ENCODE measurements around the gene FIGN.

The FIGN gene

GRCh38 chr2:163715668-163716067 lies 20.1 kb downstream of the FIGN start:
- Histone ChIP-seq H3K9me3 (no peaks in the 10 kb centered on the region), H3K27ac (no peak overlapping the region), H3K4me3 (no peak overlapping the region), H3K36me3 (no peaks in the 10 kb centered on the region), H3K4me1 (peaks cover 0 to 32% (median 3%) of the 10 kb centered on the region in 4 donors), H3K27me3 (no peaks in the 10 kb centered on the region)
- TF ChIP-seq CTCF (IDR thresholded peaks at IDR 0.05), result no peak
- no peak for DNase-seq
- intact Hi-C loops (cut with DNase I; ENCODE audit: low total_unique reads), result no loop called here

GRCh38 chr2:163715199-163715598 lies 20.6 kb downstream of the FIGN start:
- H3K36me3 ChIP-seq, result no peaks in the 10 kb centered on the region
- no peak for TF ChIP-seq CTCF (IDR thresholded peaks at IDR 0.05)
- H3K4me3 ChIP-seq, result no peak overlapping the region
- intact Hi-C loops (cut with DNase I; ENCODE audit: low total_unique reads), result no loop called here
- H3K27ac ChIP-seq, result no peak overlapping the region
- no peak for DNase-seq
- H3K4me1 ChIP-seq, result peaks cover 0 to 37% (median 3%) of the 10 kb centered on the region in 4 donors
- no peaks in the 10 kb centered on the region for H3K27me3 ChIP-seq
- no peaks in the 10 kb centered on the region for H3K9me3 ChIP-seq

DNA sequence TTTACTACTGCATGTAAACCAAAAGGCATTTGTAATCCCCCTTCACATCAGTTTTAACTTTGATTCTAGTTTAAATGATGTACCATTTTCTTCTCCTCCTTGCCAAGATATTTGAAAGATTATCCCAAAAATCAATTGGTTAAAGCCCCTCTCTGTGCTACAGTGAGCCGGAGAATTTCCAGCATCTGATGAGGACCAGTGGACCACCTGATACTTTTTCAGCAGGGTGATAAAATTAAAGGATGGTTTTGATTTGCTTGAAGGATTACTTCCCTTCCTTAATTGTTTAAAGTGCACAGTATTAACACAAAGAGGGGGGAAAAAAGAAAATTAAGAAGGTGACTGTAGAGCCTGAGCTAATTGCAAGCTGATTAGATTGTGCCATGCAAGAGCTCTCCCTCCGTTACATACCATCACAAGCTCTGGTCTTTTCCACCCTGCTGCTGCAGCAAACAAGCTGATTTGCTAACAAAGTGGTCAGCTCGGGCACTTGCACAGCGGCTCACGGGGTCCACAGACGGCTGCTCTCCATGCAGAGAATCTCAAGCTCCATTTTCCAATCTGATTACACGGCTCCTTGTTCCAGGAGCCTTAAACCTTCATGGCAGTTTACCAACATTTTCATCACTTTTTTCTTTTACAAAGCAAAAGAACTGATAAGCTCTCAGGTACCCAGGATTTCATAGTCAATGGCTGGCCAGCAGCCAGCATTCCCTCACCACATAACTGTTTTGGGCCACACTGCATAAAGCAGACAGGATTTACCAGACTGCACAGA lies 22.1 kb downstream of the FIGN start:
- Histone ChIP-seq H3K4me3 (no peak overlapping the region), H3K4me1 (peaks cover 0 to 46% (median 3%) of the 10 kb centered on the region in 4 donors), H3K27me3 (no peaks in the 10 kb centered on the region), H3K36me3 (no peaks in the 10 kb centered on the region), H3K27ac (no peak overlapping the region), H3K9me3 (no peaks in the 10 kb centered on the region)
- intact Hi-C loops (cut with DNase I; ENCODE audit: low total_unique reads), result no loop called here
- no peak for DNase-seq
- TF ChIP-seq CTCF (IDR thresholded peaks at IDR 0.05), result no peak

DNA sequence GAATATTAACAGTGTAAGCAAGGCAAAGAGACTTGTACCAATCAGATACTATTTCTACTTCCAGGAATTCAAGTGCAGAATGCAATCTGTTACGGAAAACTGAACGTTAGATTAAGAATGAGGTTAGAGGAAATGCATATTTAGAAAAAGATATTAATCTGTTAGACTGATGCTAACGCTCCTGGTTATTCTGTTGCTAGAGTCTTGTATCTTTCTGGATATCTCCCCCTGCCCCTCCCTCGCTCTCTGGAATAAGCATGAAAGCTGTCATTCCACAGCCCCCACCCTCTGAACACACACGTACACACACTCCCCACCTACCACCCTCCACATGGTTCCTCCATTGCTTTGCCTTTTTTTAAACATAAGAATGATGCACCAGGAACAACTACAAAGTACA lies 24.1 kb downstream of the FIGN start:
- H3K9me3 ChIP-seq, result no peaks in the 10 kb centered on the region
- intact Hi-C loops (cut with DNase I; ENCODE audit: low total_unique reads), result no loop called here
- no peak overlapping the region for H3K4me3 ChIP-seq
- no peak for DNase-seq
- no peaks in the 10 kb centered on the region for H3K36me3 ChIP-seq
- no peaks in the 10 kb centered on the region for H3K27me3 ChIP-seq
- no peak overlapping the region for H3K27ac ChIP-seq
- H3K4me1 ChIP-seq, result peaks cover 0 to 27% (median 3%) of the 10 kb centered on the region in 4 donors
- TF ChIP-seq CTCF (IDR thresholded peaks at IDR 0.05), result no peak

- Histone ChIP-seq H3K9me3 (no peaks in the 10 kb centered on the region), H3K4me3 (no peak overlapping the region), H3K27ac (no peak overlapping the region), H3K36me3 (no peaks in the 10 kb centered on the region), H3K27me3 (no peaks in the 10 kb centered on the region), H3K4me1 (peaks cover 0 to 25% (median 3%) of the 10 kb centered on the region in 4 donors)
- intact Hi-C loops (cut with DNase I; ENCODE audit: low total_unique reads), result no loop called here
- TF ChIP-seq CTCF (IDR thresholded peaks at IDR 0.05), result no peak
- DNase-seq, result no peak
Observed at GRCh38 chr2:163711258-163711657, 24.6 kb downstream of the FIGN start.
